HepG2 (cell line): ENCODE data around the gene GSDMA. TPM values are rescaled to one million over a fixed set of nuclear protein-coding genes. Genes with fewer than 3 reads are reported as not detected.
A peak's percentile ranks its signal among the peaks of the same experiment; 100 is the strongest.

Experiments
- ADNP ChIP-seq: sonication (generic); formaldehyde crosslinking; IDR thresholded peaks from 2 replicates; pipeline ENCODE4 v1.4.0; 2020; ENCODE audit warnings: missing genetic modification reagents
- AHDC1 ChIP-seq: sonication (generic); formaldehyde crosslinking; IDR thresholded peaks from 2 replicates; pipeline ENCODE4 v1.5.1; 2020; ENCODE audit warnings: mild to moderate bottlenecking, missing genetic modification reagents, borderline replicate concordance
- EED ChIP-seq: sonication (generic); formaldehyde crosslinking; IDR thresholded peaks from 2 replicates; pipeline ENCODE4 v1.5.0; 2020; ENCODE audit warnings: mild to moderate bottlenecking, missing genetic modification reagents
- FOXO1 ChIP-seq: sonication (generic); formaldehyde crosslinking; IDR thresholded peaks from 2 replicates; pipeline ENCODE4 v1.4.0; 2020; ENCODE audit warnings: missing genetic modification reagents
- JUNB ChIP-seq: sonication (generic); formaldehyde crosslinking; IDR thresholded peaks from 2 replicates; pipeline ENCODE4 v1.8.0; 2022; ENCODE audit warnings: missing genetic modification reagents, mild to moderate bottlenecking, borderline replicate concordance
- LBX2 ChIP-seq: sonication (generic); formaldehyde crosslinking; IDR thresholded peaks from 2 replicates; pipeline ENCODE4 v1.5.0; 2020; ENCODE audit warnings: missing genetic modification reagents, mild to moderate bottlenecking, borderline replicate concordance
- MED8 ChIP-seq: sonication (generic); formaldehyde crosslinking; IDR thresholded peaks from 2 replicates; pipeline ENCODE4 v1.8.1; 2023; ENCODE audit warnings: mild to moderate bottlenecking, missing genetic modification reagents; ENCODE audit not compliant: insufficient replicate concordance
- PBX3 ChIP-seq: sonication (generic); formaldehyde crosslinking; IDR thresholded peaks from 2 replicates; pipeline ENCODE4 v1.8.1; 2023; ENCODE audit warnings: missing genetic modification reagents, inconsistent platforms, borderline replicate concordance
- PHF21A ChIP-seq: sonication (generic); formaldehyde crosslinking; IDR thresholded peaks from 2 replicates; pipeline ENCODE4 v1.5.0; 2020; ENCODE audit warnings: mild to moderate bottlenecking, missing genetic modification reagents
- PHF8 ChIP-seq: sonication (generic); formaldehyde crosslinking; IDR thresholded peaks from 2 replicates; pipeline ENCODE4 v1.5.0; 2020; ENCODE audit warnings: missing genetic modification reagents
- SOX5 ChIP-seq: IDR thresholded peaks from 2 replicates; pipeline ENCODE4 v1.6.1; 2016; ENCODE audit warnings: borderline replicate concordance
- ZFYVE20 ChIP-seq: sonication (generic); formaldehyde crosslinking; IDR thresholded peaks from 2 replicates; pipeline ENCODE4 v1.8.0; 2023; ENCODE audit warnings: low read depth, mild to moderate bottlenecking, moderate library complexity, missing genetic modification reagents, borderline replicate concordance
- ZNF121 ChIP-seq: sonication (generic); formaldehyde crosslinking; IDR thresholded peaks from 2 replicates; pipeline ENCODE4 v1.5.0; 2020; ENCODE audit warnings: mild to moderate bottlenecking, missing genetic modification reagents
- ZNF615 ChIP-seq: sonication (generic); formaldehyde crosslinking; IDR thresholded peaks from 2 replicates; pipeline ENCODE4 v1.5.0; 2020; ENCODE audit warnings: mild to moderate bottlenecking, missing genetic modification reagents, borderline replicate concordance
- polyA plus RNA-seq, 8 experiments: library from polyadenylated mRNA; depleted of rRNA in 3 of 8; stranded (reverse) in 7 of 8; unstranded in 1 of 8; fragments of >200 nt; fragmentation: Illumina TruSeq in 4 of 8; extraction: Trizol in 4 of 8; gene quantifications; 2 replicates each; pipeline versions ENCODE4 v1.2.1 to v1.2.3, GENCODE V29; 2011 to 2016; ENCODE audit warnings: low read depth in 4 of 8, missing spikeins in 1 of 8, mixed read lengths in 1 of 8; ENCODE audit not compliant: insufficient read depth in 1 of 8
- total RNA-seq, 5 experiments: library from RNA; depleted of rRNA; stranded (reverse); fragments of >200 nt; fragmentation: Illumina TruSeq; extraction: Trizol; gene quantifications; 2 replicates each; pipeline ENCODE4 v1.2.3, GENCODE V29; 2016; ENCODE audit warnings: low read depth in 1 of 5
- TF ChIP-seq, protein P1 (sequence below): sonication (generic); formaldehyde crosslinking; IDR thresholded peaks from 2 replicates; pipeline ENCODE4 v1.5.0; 2020; ENCODE audit warnings: mild to moderate bottlenecking, missing genetic modification reagents
- TF ChIP-seq, protein P2 (sequence below): sonication (generic); formaldehyde crosslinking; IDR thresholded peaks from 2 replicates; pipeline ENCODE4 v1.4.0; 2020; ENCODE audit warnings: missing genetic modification reagents, borderline replicate concordance

The GSDMA gene
- total and polyA plus RNA-seq, 2 of the 13 experiments (the other 11 are each of a cell fraction or from before 2014, with no cell fraction given), result not detected

DNA sequence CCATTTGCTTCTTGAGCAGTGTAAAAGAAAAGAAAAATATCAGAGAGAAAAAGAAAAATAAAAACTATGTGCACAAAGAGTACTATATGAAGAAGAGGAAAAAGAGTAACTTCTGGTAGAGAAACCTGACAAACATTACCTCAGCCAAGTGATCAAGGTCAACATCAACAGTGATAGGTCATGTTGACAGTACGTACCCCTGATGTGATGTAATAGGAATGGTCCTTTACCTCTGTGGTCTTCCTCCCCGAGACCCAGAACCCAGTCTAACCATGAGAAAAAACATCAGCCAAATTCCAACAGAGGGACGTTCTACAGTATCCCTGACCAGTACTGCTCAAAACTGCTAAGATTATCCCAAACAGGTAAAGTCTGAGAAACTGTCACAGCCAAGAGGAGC lies 48.8 kb upstream of the GSDMA start (continued):
- TF ChIP-seq PBX3 (CRISPR knock-in tag), result no peak
- TF ChIP-seq, protein P1, sequence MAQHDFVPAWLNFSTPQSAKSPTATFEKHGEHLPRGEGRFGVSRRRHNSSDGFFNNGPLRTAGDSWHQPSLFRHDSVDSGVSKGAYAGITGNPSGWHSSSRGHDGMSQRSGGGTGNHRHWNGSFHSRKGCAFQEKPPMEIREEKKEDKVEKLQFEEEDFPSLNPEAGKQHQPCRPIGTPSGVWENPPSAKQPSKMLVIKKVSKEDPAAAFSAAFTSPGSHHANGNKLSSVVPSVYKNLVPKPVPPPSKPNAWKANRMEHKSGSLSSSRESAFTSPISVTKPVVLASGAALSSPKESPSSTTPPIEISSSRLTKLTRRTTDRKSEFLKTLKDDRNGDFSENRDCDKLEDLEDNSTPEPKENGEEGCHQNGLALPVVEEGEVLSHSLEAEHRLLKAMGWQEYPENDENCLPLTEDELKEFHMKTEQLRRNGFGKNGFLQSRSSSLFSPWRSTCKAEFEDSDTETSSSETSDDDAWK (CRISPR knock-in tag), result no peak
- no peak for TF ChIP-seq ZFYVE20 (CRISPR knock-in tag)
- no peak for TF ChIP-seq ZNF615 (CRISPR knock-in tag)
- no peak for TF ChIP-seq ZNF121 (CRISPR knock-in tag)
- peak; percentile 52; the same call in 1 of the 2 replicates for TF ChIP-seq AHDC1 (CRISPR knock-in tag)
- no peak for TF ChIP-seq ADNP
- no peak for TF ChIP-seq LBX2 (CRISPR knock-in tag)
- TF ChIP-seq FOXO1 (CRISPR knock-in tag), result peak; percentile 58; the same call in 1 of the 2 replicates
- TF ChIP-seq JUNB (CRISPR knock-in tag), result no peak
- no peak for TF ChIP-seq MED8 (CRISPR knock-in tag)
- TF ChIP-seq PHF21A (CRISPR knock-in tag), result no peak
- TF ChIP-seq EED, result no peak
- no peak for TF ChIP-seq SOX5 (CRISPR knock-in tag)
- TF ChIP-seq PHF8, result no peak
- TF ChIP-seq, protein P2, sequence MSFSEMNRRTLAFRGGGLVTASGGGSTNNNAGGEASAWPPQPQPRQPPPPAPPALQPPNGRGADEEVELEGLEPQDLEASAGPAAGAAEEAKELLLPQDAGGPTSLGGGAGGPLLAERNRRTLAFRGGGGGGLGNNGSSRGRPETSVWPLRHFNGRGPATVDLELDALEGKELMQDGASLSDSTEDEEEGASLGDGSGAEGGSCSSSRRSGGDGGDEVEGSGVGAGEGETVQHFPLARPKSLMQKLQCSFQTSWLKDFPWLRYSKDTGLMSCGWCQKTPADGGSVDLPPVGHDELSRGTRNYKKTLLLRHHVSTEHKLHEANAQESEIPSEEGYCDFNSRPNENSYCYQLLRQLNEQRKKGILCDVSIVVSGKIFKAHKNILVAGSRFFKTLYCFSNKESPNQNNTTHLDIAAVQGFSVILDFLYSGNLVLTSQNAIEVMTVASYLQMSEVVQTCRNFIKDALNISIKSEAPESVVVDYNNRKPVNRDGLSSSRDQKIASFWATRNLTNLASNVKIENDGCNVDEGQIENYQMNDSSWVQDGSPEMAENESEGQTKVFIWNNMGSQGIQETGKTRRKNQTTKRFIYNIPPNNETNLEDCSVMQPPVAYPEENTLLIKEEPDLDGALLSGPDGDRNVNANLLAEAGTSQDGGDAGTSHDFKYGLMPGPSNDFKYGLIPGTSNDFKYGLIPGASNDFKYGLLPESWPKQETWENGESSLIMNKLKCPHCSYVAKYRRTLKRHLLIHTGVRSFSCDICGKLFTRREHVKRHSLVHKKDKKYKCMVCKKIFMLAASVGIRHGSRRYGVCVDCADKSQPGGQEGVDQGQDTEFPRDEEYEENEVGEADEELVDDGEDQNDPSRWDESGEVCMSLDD (CRISPR knock-in tag), result peak; percentile 61; the same call in 1 of the 2 replicates
